GM18868 (cell line): ENCODE results near the gene NFKB1.

Experiments used
- ATAC-seq: cut with Tn5 transposase; IDR thresholded peaks from one replicate; pipeline ENCODE4 v1.9.1; 2021; ENCODE audit warnings: mild to moderate bottlenecking, moderate library complexity; ENCODE audit not compliant: unreplicated experiment

Gene NFKB1

GRCh38 chr4:102530986-102531385 is 29.8 kb downstream of the NFKB1 start:
- ATAC-seq, result no peak

GRCh38 chr4:102531462-102531861 is 30.3 kb downstream of the NFKB1 start:
- no peak for ATAC-seq

- no peak for ATAC-seq
These were observed 32.2 kb downstream of the NFKB1 start for GRCh38 chr4:102533348-102533747.

GRCh38 chr4:102533904-102534303 is 32.7 kb downstream of the NFKB1 start:
- ATAC-seq, result no peak

- no peak for ATAC-seq
These were observed 33.7 kb downstream of the NFKB1 start for GRCh38 chr4:102534845-102535244.

GRCh38 chr4:102535398-102536082 is 34.4 kb downstream of the NFKB1 start:
- peak; percentile 95 for ATAC-seq

GRCh38 chr4:102536768-102537167 is 35.6 kb downstream of the NFKB1 start:
- no peak for ATAC-seq

GRCh38 chr4:102537269-102537668 is 36.1 kb downstream of the NFKB1 start:
- ATAC-seq, result no peak

GRCh38 chr4:102541697-102542096 is 40.5 kb downstream of the NFKB1 start:
- ATAC-seq, result no peak

- ATAC-seq, result peak; percentile 71
These were observed 42.1 kb downstream of the NFKB1 start for GRCh38 chr4:102543030-102543928.

GRCh38 chr4:102546635-102547034 is 45.5 kb downstream of the NFKB1 start:
- peak; percentile 69 for ATAC-seq

GRCh38 chr4:102547973-102548372 is 46.8 kb downstream of the NFKB1 start:
- no peak for ATAC-seq

GRCh38 chr4:102551958-102552565 is 50.9 kb downstream of the NFKB1 start:
- ATAC-seq, result no peak

GRCh38 chr4:102552781-102553180 is 51.6 kb downstream of the NFKB1 start:
- ATAC-seq, result peak; percentile 47

- no peak for ATAC-seq
These were observed 52.8 kb downstream of the NFKB1 start for GRCh38 chr4:102553982-102554381.

- ATAC-seq, result no peak
These were observed 53.3 kb downstream of the NFKB1 start for GRCh38 chr4:102554482-102554881.

- no peak for ATAC-seq
These were observed 53.8 kb downstream of the NFKB1 start for GRCh38 chr4:102554992-102555391.

GRCh38 chr4:102557636-102558035 is 56.5 kb downstream of the NFKB1 start:
- no peak for ATAC-seq

GRCh38 chr4:102560115-102560514 is 59.0 kb downstream of the NFKB1 start:
- peak; percentile 19 for ATAC-seq

GRCh38 chr4:102560571-102561341 is 59.6 kb downstream of the NFKB1 start:
- ATAC-seq, result peak; percentile 11

- ATAC-seq, result no peak
These were observed 61.8 kb downstream of the NFKB1 start for GRCh38 chr4:102563000-102563399.
